ENCODE measurements around the gene HS3ST2. TPM values are rescaled to one million over a fixed set of nuclear protein-coding genes. Genes with fewer than 3 reads are reported as not detected.

HS3ST2 gene
- polyA plus RNA-seq, 1 experiment = not detected

DNA sequence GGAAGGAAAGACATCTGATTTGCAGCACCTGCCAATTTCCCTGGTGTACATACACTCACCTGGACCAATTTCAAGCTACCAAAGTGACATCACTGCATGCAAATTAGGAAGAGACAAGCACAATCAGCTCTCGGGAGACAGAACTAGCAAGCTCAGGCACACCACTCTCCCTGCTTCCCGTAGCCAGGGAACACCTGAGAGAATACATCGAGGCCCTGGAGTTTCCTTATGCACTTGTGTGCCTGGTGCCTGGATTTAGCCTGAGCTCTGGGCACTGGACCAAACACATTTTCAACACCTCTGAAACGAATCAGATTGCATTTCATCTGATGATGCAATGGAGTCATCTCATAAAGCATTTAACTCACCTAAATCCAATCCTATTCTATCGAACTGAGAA is 110.5 kb downstream of the HS3ST2 start:
- Histone ChIP-seq H3K27ac (ENCODE audit: low read depth, low read length) (no peak overlapping the region), H3K27me3 (ENCODE audit: control insufficient read depth, insufficient read depth, low read length) (no peaks in the 10 kb centered on the region), H3K9me3 (ENCODE audit: control insufficient read depth, insufficient read depth, low read length) (no peaks in the 10 kb centered on the region), H3K4me3 (ENCODE audit: low read depth, low read length) (no peak overlapping the region)
- no peak for DNase-seq (ENCODE audit: low read depth, low spot score)
- CTCF ChIA-PET = interaction anchor here (1.3 kb wide), 1 partner anchor 26 kb away, joined by 3 read pairs; no protein-coding TSS in a partner anchor
- POLR2A ChIA-PET = no interaction called here
- TF ChIP-seq, protein P1, sequence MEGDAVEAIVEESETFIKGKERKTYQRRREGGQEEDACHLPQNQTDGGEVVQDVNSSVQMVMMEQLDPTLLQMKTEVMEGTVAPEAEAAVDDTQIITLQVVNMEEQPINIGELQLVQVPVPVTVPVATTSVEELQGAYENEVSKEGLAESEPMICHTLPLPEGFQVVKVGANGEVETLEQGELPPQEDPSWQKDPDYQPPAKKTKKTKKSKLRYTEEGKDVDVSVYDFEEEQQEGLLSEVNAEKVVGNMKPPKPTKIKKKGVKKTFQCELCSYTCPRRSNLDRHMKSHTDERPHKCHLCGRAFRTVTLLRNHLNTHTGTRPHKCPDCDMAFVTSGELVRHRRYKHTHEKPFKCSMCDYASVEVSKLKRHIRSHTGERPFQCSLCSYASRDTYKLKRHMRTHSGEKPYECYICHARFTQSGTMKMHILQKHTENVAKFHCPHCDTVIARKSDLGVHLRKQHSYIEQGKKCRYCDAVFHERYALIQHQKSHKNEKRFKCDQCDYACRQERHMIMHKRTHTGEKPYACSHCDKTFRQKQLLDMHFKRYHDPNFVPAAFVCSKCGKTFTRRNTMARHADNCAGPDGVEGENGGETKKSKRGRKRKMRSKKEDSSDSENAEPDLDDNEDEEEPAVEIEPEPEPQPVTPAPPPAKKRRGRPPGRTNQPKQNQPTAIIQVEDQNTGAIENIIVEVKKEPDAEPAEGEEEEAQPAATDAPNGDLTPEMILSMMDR (IDR thresholded peaks at IDR 0.05; ENCODE audit: low read depth, low read length) = no peak

DNA sequence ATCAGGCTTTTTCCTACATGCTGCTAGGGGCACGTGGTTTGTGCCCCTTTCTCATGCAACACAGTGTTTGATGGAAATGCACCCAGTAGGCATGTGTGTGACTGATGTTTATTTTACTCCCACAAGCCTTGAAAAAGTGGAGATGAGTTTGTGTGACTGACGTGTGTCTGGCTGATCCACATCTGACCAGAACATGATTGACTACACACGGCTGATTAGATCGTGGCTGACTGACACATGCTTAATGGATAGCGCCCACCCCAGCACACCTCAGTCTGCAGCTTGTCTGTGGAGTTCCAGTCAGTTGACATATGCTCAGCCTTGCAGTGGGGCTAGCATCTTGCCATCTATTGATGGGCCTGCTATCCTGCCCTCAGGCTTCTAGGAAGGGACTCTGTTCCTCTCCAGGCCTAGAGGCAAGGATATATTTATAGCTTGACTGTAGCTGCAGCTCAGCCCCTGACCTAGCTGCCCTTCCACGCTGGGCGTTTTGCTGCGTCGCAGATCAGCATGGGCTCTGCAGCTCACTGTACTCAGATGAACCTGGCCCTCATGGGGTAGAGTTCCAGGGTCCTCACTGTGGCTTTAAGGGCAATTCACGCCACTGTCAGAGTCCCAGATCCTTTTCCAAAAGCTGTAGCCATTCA is 112.3 kb downstream of the HS3ST2 start:
- TF ChIP-seq, protein P1 (IDR thresholded peaks at IDR 0.05; ENCODE audit: low read depth, low read length) = no peak
- no peaks in the 10 kb centered on the region for H3K27me3 ChIP-seq (ENCODE audit: control insufficient read depth, insufficient read depth, low read length)
- H3K9me3 ChIP-seq (ENCODE audit: control insufficient read depth, insufficient read depth, low read length) = no peaks in the 10 kb centered on the region
- no peak for DNase-seq (ENCODE audit: low read depth, low spot score)
- H3K27ac ChIP-seq (ENCODE audit: low read depth, low read length) = no peak overlapping the region
- no peak overlapping the region for H3K4me3 ChIP-seq (ENCODE audit: low read depth, low read length)
- ChIA-PET POLR2A (no interaction called here), CTCF (no interaction called here)

DNA sequence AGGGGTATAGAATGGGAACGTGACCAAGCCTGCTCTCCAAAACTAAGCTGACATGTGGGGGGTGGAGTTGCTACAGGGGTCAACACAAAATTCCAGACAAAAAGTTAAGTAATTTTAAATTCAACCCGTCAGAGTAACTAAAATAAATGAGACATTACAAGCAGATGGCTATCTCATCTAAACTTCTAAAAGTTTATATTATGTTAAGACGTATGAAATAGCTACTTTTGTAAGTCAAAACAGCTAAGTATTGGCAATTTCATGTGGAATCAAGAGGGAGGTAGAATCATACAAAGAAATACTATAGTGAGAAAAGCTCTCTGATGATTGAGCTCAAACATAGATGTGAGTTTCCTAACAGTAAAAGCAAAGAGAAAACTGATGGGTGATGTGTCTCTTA is 113.3 kb downstream of the HS3ST2 start:
- ChIA-PET CTCF (no interaction called here), POLR2A (no interaction called here)
- TF ChIP-seq, protein P1 (IDR thresholded peaks at IDR 0.05; ENCODE audit: low read depth, low read length) = no peak
- Histone ChIP-seq H3K9me3 (ENCODE audit: control insufficient read depth, insufficient read depth, low read length) (no peaks in the 10 kb centered on the region), H3K4me3 (ENCODE audit: low read depth, low read length) (no peak overlapping the region), H3K27me3 (ENCODE audit: control insufficient read depth, insufficient read depth, low read length) (no peaks in the 10 kb centered on the region), H3K27ac (ENCODE audit: low read depth, low read length) (no peak overlapping the region)
- no peak for DNase-seq (ENCODE audit: low read depth, low spot score)

DNA sequence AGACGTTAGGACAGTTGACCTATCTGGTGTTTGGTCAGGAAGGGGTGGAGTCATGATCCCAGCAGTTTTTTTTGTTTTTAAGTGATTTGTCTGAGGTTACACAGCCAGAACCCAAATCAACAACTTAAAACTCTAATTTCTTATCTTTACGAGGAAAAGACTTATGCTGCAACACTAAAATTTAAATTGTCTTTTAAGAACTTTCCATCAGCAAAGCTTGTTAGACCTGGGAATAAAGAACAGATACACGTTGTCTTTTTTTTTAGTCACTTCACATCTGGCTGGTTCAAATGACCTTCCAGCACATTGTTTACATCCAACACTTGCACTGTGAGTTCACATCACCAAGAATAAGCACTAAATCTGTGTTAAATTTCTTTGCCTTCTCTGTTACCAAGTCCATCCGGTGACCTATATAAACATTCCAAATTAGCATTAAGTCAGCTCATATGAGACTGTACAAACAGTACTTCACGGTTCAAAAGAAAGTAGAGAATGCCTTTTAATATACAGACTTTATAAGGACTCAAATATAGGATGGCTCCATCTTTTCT is 115.0 kb downstream of the HS3ST2 start:
- TF ChIP-seq, protein P1 (IDR thresholded peaks at IDR 0.05; ENCODE audit: low read depth, low read length) = no peak
- POLR2A ChIA-PET = no interaction called here
- no peak overlapping the region for H3K27ac ChIP-seq (ENCODE audit: low read depth, low read length)
- H3K27me3 ChIP-seq (ENCODE audit: control insufficient read depth, insufficient read depth, low read length) = no peaks in the 10 kb centered on the region
- CTCF ChIA-PET = no interaction called here
- no peak overlapping the region for H3K4me3 ChIP-seq (ENCODE audit: low read depth, low read length)
- DNase-seq (ENCODE audit: low read depth, low spot score) = no peak
- H3K9me3 ChIP-seq (ENCODE audit: control insufficient read depth, insufficient read depth, low read length) = no peaks in the 10 kb centered on the region

DNA sequence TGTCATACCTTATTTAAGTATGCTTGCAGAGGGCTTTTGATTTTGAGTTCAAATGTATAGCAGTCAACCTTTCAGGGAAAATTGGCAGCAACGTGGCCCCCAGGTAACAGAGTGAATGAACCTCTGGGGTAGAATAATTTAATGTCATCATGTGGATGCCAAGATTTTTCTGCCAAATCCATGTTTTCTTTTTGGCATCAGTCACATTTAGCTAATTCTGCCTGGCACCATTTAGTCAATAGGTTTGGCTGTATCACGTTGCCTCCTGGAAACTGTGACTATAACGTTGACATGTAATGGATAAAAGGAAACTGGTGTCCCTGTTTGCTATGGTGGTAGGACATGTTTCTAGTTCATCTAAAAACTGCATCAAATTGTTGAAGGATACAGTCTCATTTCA is 115.5 kb downstream of the HS3ST2 start:
- CTCF ChIA-PET = no interaction called here
- H3K27ac ChIP-seq (ENCODE audit: low read depth, low read length) = no peak overlapping the region
- no peak for DNase-seq (ENCODE audit: low read depth, low spot score)
- TF ChIP-seq, protein P1 (IDR thresholded peaks at IDR 0.05; ENCODE audit: low read depth, low read length) = no peak
- POLR2A ChIA-PET = no interaction called here
- no peaks in the 10 kb centered on the region for H3K27me3 ChIP-seq (ENCODE audit: control insufficient read depth, insufficient read depth, low read length)
- no peaks in the 10 kb centered on the region for H3K9me3 ChIP-seq (ENCODE audit: control insufficient read depth, insufficient read depth, low read length)
- H3K4me3 ChIP-seq (ENCODE audit: low read depth, low read length) = no peak overlapping the region

Data from AG04450 (cell line).